GM12874 (cell line): ENCODE data around the gene KRT77.

Experiments used
- CTCF ChIP-seq: IDR thresholded peaks from 2 replicates; pipeline ENCODE4 v1.5.1; 2011; ENCODE audit warnings: low read depth, mild to moderate bottlenecking, control low read depth, low read length, moderate library complexity; ENCODE audit not compliant: insufficient read depth

Gene KRT77

GRCh38 chr12:52667509-52667908 lies 35.8 kb downstream of the KRT77 start:
- TF ChIP-seq CTCF = no peak

- TF ChIP-seq CTCF = no peak
Measured at GRCh38 chr12:52666471-52666870, 36.9 kb downstream of the KRT77 start.

GRCh38 chr12:52663420-52663819 lies 39.9 kb downstream of the KRT77 start:
- no peak for TF ChIP-seq CTCF

- no peak for TF ChIP-seq CTCF
Measured at GRCh38 chr12:52662918-52663229, 40.5 kb downstream of the KRT77 start.

- TF ChIP-seq CTCF = no peak
Measured at GRCh38 chr12:52662093-52662917, 41.0 kb downstream of the KRT77 start.

GRCh38 chr12:52661668-52662067 lies 41.7 kb downstream of the KRT77 start:
- TF ChIP-seq CTCF = no peak

- no peak for TF ChIP-seq CTCF
Measured at GRCh38 chr12:52660934-52661499, 42.3 kb downstream of the KRT77 start.
